Stimulated activated CD4-positive, alpha-beta T cell treated with anti-CD3 and anti-CD28 coated beads, Interleukin-2, amount 100 ng/mL, for 24 hours (primary cell): ENCODE measurements around the gene SLC16A7.

Source experiments
- DNase-seq, 2 donors: peaks; one replicate each; pipeline ENCODE4 v3.0.0-alpha.2; 2020

The SLC16A7 gene

GRCh38 chr12:59672273-59672672 lies 76.4 kb downstream of the SLC16A7 start:
- DNase-seq: no peak

GRCh38 chr12:59675461-59675860 lies 79.6 kb downstream of the SLC16A7 start:
- no peak for DNase-seq

GRCh38 chr12:59677857-59678256 lies 82.0 kb downstream of the SLC16A7 start:
- DNase-seq: no peak

GRCh38 chr12:59678759-59679411 lies 83.1 kb downstream of the SLC16A7 start:
- DNase-seq: no peak

- DNase-seq: no peak
These were observed 93.9 kb downstream of the SLC16A7 start for GRCh38 chr12:59689776-59690175.

GRCh38 chr12:59695379-59695778 lies 99.5 kb downstream of the SLC16A7 start:
- DNase-seq: no peak

- DNase-seq: no peak
These were observed 102.8 kb downstream of the SLC16A7 start for GRCh38 chr12:59698600-59698999.

- DNase-seq: no peak
These were observed 103.8 kb downstream of the SLC16A7 start for GRCh38 chr12:59699421-59700152.

- no peak for DNase-seq
These were observed 104.3 kb downstream of the SLC16A7 start for GRCh38 chr12:59700153-59700450.

- no peak for DNase-seq
These were observed 112.2 kb downstream of the SLC16A7 start for GRCh38 chr12:59708064-59708463.

GRCh38 chr12:59708484-59708883 lies 112.7 kb downstream of the SLC16A7 start:
- no peak for DNase-seq

GRCh38 chr12:59710004-59710628 lies 114.3 kb downstream of the SLC16A7 start:
- DNase-seq: no peak

GRCh38 chr12:59710964-59711363 lies 115.1 kb downstream of the SLC16A7 start:
- no peak for DNase-seq

GRCh38 chr12:59715434-59715833 lies 119.6 kb downstream of the SLC16A7 start:
- DNase-seq: no peak

- no peak for DNase-seq
These were observed 120.2 kb downstream of the SLC16A7 start for GRCh38 chr12:59716043-59716442.

GRCh38 chr12:59717436-59717835 lies 121.6 kb downstream of the SLC16A7 start:
- DNase-seq: no peak

- DNase-seq: no peak
These were observed 123.9 kb downstream of the SLC16A7 start for GRCh38 chr12:59719701-59720100.

- no peak for DNase-seq
These were observed 127.7 kb downstream of the SLC16A7 start for GRCh38 chr12:59723520-59723919.

GRCh38 chr12:59724011-59724695 lies 128.3 kb downstream of the SLC16A7 start:
- no peak for DNase-seq

GRCh38 chr12:59733200-59733599 lies 137.4 kb downstream of the SLC16A7 start:
- DNase-seq: no peak

- no peak for DNase-seq
These were observed 138.5 kb downstream of the SLC16A7 start for GRCh38 chr12:59734371-59734770.

GRCh38 chr12:59735231-59735630 lies 139.4 kb downstream of the SLC16A7 start:
- DNase-seq: no peak

GRCh38 chr12:59736359-59736758 lies 140.5 kb downstream of the SLC16A7 start:
- no peak for DNase-seq

GRCh38 chr12:59736786-59737185 lies 141.0 kb downstream of the SLC16A7 start:
- no peak for DNase-seq
